Dedifferentiated amniotic fluid mesenchymal stem cell (primary cell): Measurements from ENCODE around the gene VEGFB.

Experiments used
- DNase-seq: peaks from one replicate; pipeline ENCODE4 v3.0.0-alpha.2; 2016; ENCODE audit errors: extremely low spot score

VEGFB gene

DNA sequence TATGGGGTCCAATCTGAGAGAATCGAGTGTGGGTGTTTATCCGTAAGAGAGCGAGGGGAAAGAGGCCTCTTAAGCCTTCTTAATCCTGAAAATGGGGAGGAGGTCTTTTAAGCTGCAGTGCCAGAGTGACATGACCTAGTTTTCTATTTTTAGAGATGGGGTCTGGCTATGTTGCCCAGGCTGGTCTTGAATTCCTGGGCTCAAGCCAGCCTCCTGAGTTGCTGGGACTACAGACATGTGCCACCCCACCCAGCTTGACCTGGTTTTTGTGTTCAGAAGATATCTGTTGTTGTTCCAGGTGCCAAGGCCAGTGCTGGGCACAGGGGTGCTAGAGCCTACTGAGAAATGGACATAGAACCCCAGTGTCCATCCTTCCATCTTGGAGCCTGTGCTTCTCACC is 48.7 kb downstream of the VEGFB start:
- no peak for DNase-seq

GRCh38 chr11:64284048-64284961 is 49.9 kb downstream of the VEGFB start, which contains the start of gene BAD:
Gene BAD (minus strand): TSS chr11:64284665. CDS start chr11:64284368, 297 bp downstream.
- DNase-seq, result peak; percentile 91

DNA sequence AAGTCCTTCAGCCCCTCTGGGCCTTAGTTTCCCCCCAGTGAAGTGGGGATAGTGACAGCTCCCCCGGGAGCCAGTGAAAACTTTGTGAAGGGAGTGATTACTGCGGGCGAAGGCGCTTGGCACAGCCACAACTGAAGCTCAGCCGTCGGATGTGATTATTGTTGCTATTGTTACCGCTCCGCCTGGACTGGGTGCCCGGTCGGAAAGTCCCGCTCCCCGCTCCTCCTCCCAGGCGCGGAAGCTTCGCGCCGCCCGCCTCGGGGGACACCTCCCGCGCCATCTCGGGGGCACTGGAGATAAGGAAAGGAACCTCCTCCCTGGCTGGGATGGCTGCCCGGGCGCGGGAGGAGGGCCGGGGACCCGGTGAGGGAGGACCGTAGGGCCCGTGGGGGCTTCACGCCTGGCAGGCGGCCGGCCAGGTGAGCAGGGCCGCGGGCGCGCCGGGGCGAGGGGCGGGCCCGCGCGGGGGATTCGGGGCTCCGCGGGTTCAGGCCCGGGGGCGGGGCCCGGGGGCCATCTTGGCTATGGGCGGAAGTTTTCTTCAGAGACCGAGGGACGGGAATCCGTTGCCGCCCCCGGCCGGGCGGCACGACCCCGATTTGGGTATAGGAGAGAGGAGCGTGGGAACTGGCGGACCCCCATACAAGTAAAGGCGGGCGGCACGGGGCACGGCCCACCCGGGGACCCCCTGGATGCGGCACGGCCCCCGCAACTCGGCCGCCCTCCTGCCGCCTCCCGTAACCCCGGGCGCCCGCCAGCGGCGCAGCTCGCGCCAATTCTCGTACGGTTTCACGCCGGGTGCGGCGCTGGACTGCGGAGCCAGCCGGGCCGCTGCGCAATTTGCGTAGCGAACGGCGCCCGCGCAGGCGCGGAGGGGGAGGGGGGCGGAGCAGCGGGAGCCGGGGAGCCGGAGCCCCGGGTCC is 50.8 kb downstream of the VEGFB start, which contains the start of gene GPR137:
TSS of gene GPR137 (plus strand) at position 887 of the 923 bp plus-strand sequence. CDS start 677 bp downstream, outside the sequence.
- peak; percentile 39 for DNase-seq

DNA sequence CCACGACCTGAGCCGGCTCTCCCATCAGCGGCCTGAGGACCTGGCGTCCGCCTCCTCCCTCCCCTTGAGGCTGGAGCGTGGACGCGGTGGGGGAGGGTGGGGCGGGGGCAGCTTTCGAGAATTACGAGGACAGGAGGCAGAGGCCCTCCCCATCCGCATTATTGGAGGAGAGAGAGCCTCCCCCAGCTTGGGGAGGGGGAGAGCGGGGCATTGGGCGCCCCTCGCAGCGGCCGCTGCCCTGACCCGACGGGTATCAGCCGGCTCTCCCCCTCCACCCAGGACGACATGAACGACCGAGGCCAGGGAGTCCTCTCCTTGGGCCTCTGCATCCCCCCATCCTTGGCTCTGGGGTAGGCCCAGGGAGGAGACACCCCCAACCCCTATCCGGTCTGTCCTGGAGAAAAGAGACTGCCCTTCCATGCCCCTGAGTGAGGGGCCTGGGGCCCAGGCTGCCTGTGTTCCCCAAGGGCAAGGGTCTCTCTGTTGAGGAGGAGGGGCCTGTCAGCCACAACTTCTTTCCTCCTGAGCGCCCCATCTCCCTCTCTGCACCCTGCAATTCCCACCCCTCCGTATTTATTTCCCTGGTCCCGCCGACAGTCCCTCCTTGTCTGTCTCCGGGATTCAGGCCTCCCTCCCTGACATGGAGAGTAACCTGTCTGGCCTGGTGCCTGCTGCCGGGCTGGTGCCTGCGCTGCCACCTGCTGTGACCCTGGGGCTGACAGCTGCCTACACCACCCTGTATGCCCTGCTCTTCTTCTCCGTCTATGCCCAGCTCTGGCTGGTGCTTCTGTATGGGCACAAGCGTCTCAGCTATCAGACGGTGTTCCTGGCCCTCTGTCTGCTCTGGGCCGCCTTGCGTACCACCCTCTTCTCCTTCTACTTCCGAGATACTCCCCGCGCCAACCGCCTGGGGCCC is 51.8 kb downstream of the VEGFB start:
- no peak for DNase-seq

GRCh38 chr11:64286801-64287159 is 52.4 kb downstream of the VEGFB start:
- no peak for DNase-seq

DNA sequence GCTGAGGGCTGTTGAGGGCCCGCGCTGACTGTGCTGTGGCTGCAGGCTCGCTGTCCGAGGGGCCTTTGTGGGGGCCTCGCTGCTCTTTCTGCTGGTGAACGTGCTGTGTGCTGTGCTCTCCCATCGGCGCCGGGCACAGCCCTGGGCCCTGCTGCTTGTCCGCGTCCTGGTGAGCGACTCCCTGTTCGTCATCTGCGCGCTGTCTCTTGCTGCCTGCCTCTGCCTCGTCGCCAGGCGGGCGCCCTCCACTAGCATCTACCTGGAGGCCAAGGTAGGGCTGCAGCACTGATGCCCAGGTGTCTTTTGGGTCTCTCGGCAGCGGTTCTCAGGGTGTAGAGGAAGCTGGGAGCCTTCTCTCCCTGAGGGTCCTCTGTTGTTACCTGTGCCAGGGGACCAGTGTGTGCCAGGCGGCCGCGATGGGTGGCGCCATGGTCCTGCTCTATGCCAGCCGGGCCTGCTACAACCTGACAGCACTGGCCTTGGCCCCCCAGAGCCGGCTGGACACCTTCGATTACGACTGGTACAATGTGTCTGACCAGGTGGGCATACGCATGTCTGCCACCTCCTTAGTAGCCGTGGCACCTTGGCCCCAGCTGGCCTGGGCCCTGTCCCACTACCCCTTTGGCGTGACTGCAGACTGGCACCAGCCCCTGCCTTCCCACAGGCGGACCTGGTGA is 53.4 kb downstream of the VEGFB start:
- no peak for DNase-seq

DNA sequence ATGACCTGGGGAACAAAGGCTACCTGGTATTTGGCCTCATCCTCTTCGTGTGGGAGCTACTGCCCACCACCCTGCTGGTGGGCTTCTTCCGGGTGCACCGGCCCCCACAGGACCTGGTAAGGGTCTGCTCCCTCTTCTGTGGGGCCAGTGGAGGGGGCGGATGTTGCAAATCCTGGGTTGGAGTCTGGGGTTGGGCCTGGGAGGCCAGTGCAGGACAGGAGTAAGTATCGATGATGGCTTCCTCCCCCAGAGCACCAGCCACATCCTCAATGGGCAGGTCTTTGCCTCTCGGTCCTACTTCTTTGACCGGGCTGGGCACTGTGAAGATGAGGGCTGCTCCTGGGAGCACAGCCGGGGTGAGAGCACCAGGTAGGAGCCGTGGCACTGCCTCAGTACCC is 54.0 kb downstream of the VEGFB start:
- DNase-seq, result no peak
